Measurements from ENCODE around the gene BRD9. TPM values are rescaled to one million over a fixed set of nuclear protein-coding genes. Genes with fewer than 3 reads are reported as not detected.
"Not testable (repeated sequence)": the region's sequence is repeated elsewhere in the genome, so short reads cannot be mapped to it uniquely, and the experiment has no call there.

The BRD9 gene
- total RNA-seq = 41.1 and 42.4 TPM in 2 replicates

DNA sequence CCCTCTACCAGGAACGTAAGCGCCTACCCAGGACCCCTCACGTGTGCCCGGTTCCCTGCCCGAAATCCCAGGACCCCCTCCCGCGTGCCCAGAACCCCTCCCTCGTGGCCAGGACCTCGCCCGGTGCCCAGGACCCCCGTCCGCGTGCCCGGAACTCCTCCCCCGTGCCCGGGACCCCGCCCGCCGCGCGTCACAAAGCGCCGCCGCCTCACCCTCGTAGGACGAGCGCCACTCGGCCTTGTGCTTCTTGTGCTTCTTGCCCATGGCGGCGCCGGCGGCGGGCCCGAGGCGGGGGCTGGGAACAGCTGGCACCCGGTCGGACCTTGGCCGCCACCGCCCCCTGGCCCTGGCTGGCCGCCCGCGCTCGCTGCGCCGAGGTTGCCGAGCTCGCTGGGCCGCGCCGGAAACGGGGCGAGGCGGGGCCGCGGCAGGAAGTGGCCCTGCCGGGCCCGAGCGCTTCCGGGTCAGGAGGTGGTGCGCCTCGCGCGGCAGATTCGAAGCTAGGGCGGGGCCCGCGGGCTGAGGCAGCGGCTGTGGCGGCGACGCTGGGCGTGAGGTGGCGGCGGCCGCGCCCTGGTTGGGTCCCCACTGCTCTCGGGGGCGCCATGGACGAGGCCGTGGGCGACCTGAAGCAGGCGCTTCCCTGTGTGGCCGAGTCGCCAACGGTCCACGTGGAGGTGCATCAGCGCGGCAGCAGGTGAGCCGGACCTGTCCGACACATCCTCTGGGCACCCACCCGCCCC lies at the start of gene BRD9, which contains the start of gene TRIP13:
TSS of gene BRD9 (minus strand) at position 408 of the 743 bp plus-strand sequence. CDS start at position 264, 144 bp downstream.
TSS of gene TRIP13 (plus strand) at position 491 of the 743 bp plus-strand sequence. CDS start at position 606, 115 bp downstream.
- peak within 1 kb of the TSS; percentile 99 for H3K4me3 ChIP-seq (ENCODE audit: low read depth, low read length)
- DNase-seq (ENCODE audit: low read depth) = no peak
- TF ChIP-seq, protein P1, sequence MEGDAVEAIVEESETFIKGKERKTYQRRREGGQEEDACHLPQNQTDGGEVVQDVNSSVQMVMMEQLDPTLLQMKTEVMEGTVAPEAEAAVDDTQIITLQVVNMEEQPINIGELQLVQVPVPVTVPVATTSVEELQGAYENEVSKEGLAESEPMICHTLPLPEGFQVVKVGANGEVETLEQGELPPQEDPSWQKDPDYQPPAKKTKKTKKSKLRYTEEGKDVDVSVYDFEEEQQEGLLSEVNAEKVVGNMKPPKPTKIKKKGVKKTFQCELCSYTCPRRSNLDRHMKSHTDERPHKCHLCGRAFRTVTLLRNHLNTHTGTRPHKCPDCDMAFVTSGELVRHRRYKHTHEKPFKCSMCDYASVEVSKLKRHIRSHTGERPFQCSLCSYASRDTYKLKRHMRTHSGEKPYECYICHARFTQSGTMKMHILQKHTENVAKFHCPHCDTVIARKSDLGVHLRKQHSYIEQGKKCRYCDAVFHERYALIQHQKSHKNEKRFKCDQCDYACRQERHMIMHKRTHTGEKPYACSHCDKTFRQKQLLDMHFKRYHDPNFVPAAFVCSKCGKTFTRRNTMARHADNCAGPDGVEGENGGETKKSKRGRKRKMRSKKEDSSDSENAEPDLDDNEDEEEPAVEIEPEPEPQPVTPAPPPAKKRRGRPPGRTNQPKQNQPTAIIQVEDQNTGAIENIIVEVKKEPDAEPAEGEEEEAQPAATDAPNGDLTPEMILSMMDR (conservative IDR thresholded peaks at IDR 0.05; ENCODE audit: low read depth, low read length) = no peak

DNA sequence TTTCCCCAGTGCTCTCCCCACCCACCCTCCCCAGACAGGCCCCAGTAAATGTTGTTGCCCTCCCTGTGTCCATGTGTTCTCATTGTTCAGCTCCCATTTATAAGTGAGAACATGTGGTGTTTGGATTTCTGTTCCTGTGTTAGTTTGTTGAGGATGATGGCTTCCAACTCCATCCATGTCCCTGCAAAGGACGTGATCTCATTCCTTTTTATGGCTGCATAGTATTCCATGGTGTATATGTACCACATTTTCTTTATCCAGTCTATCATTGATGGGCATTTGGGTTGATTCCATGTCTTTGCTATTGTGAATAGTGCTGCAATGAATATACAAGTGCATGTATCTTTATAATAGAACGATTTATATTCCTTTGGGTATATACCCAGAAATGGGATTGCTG lies 48.1 kb upstream of the BRD9 start:
- not testable (repeated sequence) for H3K4me3 ChIP-seq (ENCODE audit: low read depth, low read length); DNase-seq (ENCODE audit: low read depth)

DNA sequence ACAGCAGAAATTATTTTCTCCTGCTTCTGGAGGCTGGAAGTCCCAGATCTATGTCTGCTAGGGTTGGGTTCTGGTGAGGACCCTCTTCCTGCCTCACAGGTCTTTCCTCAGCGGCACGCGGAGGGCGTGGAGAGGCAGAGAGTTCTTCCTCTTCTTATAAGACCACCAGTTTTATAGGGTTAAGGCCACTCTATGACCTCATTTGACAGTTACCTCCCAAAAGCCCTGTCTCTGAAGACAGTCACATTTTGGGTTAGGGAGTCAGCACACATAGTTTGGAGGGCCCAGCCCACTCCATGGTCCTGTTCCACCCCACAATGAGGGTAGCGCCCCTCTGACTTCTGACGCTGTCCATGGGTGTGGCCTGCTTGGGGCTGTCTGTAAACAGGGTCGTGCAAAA lies 46.8 kb upstream of the BRD9 start:
- H3K4me3 ChIP-seq (ENCODE audit: low read depth, low read length) = no peak overlapping the region
- TF ChIP-seq, protein P1 (conservative IDR thresholded peaks at IDR 0.05; ENCODE audit: low read depth, low read length) = no peak
- no peak for DNase-seq (ENCODE audit: low read depth)

DNA sequence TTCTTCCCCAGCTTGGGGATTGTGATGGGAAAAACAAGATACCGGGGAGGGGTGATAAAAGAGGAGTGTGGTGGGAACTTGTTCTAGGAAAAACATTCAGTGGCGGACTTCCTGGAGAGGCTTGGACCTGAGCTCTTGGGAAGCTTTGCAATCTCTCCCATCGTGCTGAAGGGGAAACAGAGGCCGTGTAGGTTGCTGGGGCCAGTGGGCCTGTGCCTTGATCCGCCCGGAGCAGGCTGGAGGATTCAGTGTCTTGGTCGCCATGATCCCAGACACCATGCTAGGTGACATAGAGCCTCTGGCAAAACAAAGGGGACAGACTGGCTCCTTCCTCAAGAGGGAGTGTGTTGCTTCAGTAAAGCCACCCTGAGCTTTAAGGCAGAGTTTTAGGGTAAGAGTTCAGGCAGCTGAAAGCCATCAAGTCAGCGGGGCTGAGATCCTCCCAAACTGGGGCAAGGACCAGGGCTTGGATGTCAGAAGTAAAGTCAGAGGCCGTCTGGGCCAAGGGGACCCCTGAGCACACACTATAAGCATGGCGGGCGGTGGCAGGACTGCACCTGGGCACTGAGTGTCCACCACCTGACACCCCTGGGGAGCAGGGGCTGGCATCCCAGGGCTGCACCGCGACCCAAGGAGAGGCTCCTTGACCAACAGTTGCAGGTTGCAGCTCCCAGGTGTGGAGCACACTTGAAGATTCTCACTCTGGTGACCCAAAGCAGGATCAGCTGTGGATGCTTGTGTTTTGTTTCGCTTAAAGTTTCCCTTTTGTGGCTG lies 44.7 kb upstream of the BRD9 start:
- H3K4me3 ChIP-seq (ENCODE audit: low read depth, low read length) = no peak overlapping the region
- no peak for DNase-seq (ENCODE audit: low read depth)
- TF ChIP-seq, protein P1 (conservative IDR thresholded peaks at IDR 0.05; ENCODE audit: low read depth, low read length) = no peak

DNA sequence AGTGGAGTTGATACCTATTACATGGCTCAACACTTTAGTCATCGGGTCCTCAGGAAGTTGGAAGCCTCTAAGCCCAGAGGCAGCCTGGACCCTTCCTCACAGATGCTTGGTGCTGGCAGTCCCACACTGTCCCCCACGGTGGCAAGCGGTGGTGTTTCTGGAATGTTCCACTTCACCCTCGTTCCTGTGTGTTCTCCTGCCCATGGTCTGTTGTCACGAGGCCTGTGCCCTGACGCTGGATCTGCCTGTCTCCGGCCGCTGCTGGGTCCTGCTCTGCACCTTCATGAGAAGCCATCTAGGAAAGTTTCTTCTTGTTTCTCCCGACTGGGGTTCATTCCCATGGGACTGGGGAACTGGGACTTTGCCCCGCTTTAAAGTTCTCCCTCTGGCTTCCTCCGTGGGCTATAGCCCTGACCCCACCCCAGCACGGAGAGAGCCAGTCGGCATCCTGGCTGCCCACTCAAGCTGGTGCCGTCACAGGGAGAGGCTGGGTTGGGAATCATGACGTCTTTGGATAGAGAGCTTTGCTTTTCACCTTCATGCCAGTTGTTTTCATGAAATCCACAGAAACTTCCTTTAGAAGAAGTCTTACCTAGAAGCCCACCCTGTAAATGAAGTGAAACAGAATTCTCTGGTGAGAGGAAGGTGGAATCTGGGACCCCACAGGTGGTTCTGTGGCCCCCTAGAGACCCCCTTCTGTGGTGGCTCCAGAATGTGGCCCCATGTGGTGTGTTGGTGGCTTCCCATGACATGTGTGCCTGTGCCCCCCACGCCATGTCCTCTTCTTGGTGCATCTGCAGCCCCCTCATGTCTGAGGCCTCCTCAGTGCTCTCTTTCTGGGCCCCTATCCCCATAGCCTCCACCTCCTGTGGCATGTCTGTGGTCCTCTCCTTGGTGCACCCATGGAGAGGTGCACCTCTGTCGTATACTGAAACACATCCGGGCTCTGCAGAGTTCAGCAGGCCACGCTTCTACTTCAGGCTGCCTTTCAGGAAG lies 43.8 kb upstream of the BRD9 start:
- TF ChIP-seq, protein P1 (conservative IDR thresholded peaks at IDR 0.05; ENCODE audit: low read depth, low read length) = no peak
- no peak overlapping the region for H3K4me3 ChIP-seq (ENCODE audit: low read depth, low read length)

DNA sequence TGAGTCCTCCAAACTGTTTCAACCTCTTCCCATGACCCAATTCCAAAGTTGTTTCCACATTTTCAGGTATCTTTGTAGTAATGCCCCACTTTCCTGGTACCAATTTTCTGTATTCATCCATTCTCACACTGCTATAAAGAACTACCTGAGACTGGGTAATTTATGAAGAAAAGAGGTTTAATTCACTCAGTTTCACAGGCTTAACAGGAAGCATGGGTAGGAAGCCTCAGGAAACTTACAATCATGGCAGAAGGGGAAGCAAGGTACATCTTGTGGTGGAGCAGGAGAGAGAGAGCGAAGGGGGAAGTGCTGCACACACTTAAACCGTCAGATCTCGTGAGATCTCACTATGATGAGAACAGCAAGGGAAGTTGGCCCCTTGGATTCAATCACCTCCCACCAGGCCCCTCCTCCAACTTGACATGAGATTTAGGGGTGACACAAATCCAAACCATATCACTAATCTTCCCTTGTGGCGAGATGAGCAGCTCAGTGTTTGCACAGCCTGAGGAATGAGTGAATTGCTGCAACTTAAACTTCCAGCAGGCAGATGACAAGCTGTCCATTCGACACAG lies 43.0 kb upstream of the BRD9 start:
- no peak overlapping the region for H3K4me3 ChIP-seq (ENCODE audit: low read depth, low read length)
- TF ChIP-seq, protein P1 (conservative IDR thresholded peaks at IDR 0.05; ENCODE audit: low read depth, low read length) = no peak
- no peak for DNase-seq (ENCODE audit: low read depth)

More for the DNA sequence above, 43.8 kb upstream of the BRD9 start:
- no peak for DNase-seq (ENCODE audit: low read depth)

All from epithelial cell of proximal tubule (primary cell).